Colonic mucosa (tissue), 4 donors: ENCODE measurements around the gene ALDH1B1. TPM values are rescaled to one million over a fixed set of nuclear protein-coding genes. Genes with fewer than 3 reads are reported as not detected.

Source experiments
- DNase-seq: peaks from one replicate; pipeline ENCODE4 v3.0.0-alpha.2; 2020
- H3K27ac ChIP-seq: fragments of 200-600 bp; one replicate; pipeline ENCODE4 v1.8.0; 2021
- H3K27me3 ChIP-seq: fragments of 200-600 bp; one replicate; pipeline ENCODE4 v1.8.0; 2021
- H3K36me3 ChIP-seq: fragments of 200-600 bp; one replicate; pipeline ENCODE4 v1.8.0; 2021
- H3K4me1 ChIP-seq: fragments of 200-600 bp; one replicate; pipeline ENCODE4 v1.8.0; 2021; ENCODE audit warnings: mild to moderate bottlenecking
- H3K4me3 ChIP-seq: fragments of 200-600 bp; one replicate; pipeline ENCODE4 v1.8.0; 2021
- H3K9ac ChIP-seq, 2 donors: one replicate each; pipeline ENCODE4 v1.7.0; 2013; ENCODE audit warnings: control low read depth in 2 of 2, low read depth in 2 of 2, low read length in 2 of 2
- H3K9me3 ChIP-seq: fragments of 200-600 bp; one replicate; pipeline ENCODE4 v1.8.0; 2021
- intact Hi-C: fragments of 100-400 bp; cut with DNase I; formaldehyde crosslinking; loops from one replicate; pipeline ENCODE4 v1.14.1; 2022
- total RNA-seq, 2 donors: library from RNA; stranded (reverse); fragmentation: NEBNext Ultra II Directional in 1 of 2; extraction: Animal tissue kit (Norgen Biotek cat#: 25700) in 1 of 2; gene quantifications; one replicate each; pipeline ENCODE4 v1.2.1, GENCODE V29; 2021
- TF ChIP-seq, protein P1 (sequence below): fragments of 200-600 bp; IDR thresholded peaks from one replicate; pipeline ENCODE4 v1.8.0; 2022; ENCODE audit warnings: antibody characterized with exemption, mild to moderate bottlenecking
- donor health status: healthy.
- donor health status: DM: no; HTN: no; CAD: no.
- donor health status: DM: no; HTN: no; CAD: no.

ALDH1B1 gene
- total RNA-seq, 2 donors from 2014 or later = 58.7 to 89.9 TPM

DNA sequence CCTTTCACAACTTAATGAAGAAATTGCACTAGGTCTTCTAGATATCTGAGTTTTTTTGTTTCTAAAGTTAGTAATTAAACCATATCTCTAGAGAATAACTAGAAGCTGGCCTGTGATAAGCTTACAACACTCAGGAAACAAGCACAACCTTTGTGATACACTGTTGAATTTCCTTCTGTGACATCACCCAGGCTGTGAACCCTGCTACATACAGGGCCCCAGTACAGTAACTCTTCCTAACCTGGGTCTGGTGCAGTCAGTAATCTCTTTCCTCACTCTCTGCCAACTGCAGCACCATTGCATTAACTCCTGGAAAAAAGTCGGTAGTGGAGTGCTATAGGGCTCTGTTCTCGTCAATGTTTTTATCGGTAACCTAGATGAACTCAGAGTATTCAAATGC, 42.4 kb downstream of the ALDH1B1 start:
- Histone ChIP-seq H3K9ac (no peak overlapping the region), H3K27ac (no peak overlapping the region), H3K4me1 (no peaks in the 10 kb centered on the region), H3K36me3 (no peaks in the 10 kb centered on the region), H3K4me3 (no peak overlapping the region), H3K27me3 (no peaks in the 10 kb centered on the region), H3K9me3 (no peaks in the 10 kb centered on the region)
- peak; percentile 18 for DNase-seq
- intact Hi-C loops = no loop called here
- TF ChIP-seq, protein P1, sequence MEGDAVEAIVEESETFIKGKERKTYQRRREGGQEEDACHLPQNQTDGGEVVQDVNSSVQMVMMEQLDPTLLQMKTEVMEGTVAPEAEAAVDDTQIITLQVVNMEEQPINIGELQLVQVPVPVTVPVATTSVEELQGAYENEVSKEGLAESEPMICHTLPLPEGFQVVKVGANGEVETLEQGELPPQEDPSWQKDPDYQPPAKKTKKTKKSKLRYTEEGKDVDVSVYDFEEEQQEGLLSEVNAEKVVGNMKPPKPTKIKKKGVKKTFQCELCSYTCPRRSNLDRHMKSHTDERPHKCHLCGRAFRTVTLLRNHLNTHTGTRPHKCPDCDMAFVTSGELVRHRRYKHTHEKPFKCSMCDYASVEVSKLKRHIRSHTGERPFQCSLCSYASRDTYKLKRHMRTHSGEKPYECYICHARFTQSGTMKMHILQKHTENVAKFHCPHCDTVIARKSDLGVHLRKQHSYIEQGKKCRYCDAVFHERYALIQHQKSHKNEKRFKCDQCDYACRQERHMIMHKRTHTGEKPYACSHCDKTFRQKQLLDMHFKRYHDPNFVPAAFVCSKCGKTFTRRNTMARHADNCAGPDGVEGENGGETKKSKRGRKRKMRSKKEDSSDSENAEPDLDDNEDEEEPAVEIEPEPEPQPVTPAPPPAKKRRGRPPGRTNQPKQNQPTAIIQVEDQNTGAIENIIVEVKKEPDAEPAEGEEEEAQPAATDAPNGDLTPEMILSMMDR = no peak

DNA sequence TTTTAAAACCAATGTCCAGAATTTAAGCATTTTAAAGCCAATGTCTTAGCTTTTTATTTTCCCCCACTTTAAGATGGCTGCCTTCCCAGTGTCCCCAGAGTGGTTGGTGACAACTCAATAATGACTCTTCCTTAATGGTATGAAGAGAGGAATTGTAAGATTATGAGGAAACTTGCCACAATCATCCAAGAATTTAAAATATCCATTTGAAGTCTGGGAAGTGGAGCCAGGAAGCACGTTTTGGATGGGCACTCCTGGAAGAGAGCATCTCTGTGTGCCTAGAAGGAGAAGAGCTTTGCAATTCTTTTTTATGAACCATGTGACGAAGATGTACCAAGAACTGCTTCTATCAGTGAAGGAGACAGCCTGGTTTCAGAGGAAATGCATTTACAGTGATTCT, 43.0 kb downstream of the ALDH1B1 start:
- DNase-seq = peak; percentile 2
- no peak overlapping the region for H3K4me3 ChIP-seq
- TF ChIP-seq, protein P1 = no peak
- H3K9ac ChIP-seq = no peak overlapping the region
- no peak overlapping the region for H3K27ac ChIP-seq
- no peaks in the 10 kb centered on the region for H3K36me3 ChIP-seq
- intact Hi-C loops = no loop called here
- H3K4me1 ChIP-seq = no peaks in the 10 kb centered on the region
- H3K9me3 ChIP-seq = no peaks in the 10 kb centered on the region
- no peaks in the 10 kb centered on the region for H3K27me3 ChIP-seq

DNA sequence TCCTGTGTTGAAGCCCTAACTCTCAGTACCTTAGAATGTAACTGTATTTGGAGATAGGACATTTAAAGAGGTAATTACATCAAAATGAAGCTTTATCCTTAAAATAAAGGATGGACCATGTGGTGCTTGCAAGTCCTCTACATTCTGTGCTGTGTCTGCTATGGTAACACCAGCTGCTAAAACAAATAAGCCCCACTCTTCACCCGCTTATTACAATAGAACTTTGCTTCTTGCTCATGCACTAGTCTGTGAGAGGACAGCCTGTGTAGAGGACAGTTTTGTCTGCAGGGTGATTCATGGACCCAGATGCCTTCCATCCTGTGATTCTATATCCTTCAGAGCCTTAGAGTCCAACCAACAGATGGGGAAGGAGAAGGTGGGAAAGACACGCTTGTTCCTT, 44.2 kb downstream of the ALDH1B1 start:
- H3K4me1 ChIP-seq = no peaks in the 10 kb centered on the region
- intact Hi-C loops = no loop called here
- no peaks in the 10 kb centered on the region for H3K9me3 ChIP-seq
- H3K36me3 ChIP-seq = no peaks in the 10 kb centered on the region
- no peak for DNase-seq
- H3K27ac ChIP-seq = no peak overlapping the region
- no peaks in the 10 kb centered on the region for H3K27me3 ChIP-seq
- H3K4me3 ChIP-seq = no peak overlapping the region
- TF ChIP-seq, protein P1 = no peak
- H3K9ac ChIP-seq = no peak overlapping the region

DNA sequence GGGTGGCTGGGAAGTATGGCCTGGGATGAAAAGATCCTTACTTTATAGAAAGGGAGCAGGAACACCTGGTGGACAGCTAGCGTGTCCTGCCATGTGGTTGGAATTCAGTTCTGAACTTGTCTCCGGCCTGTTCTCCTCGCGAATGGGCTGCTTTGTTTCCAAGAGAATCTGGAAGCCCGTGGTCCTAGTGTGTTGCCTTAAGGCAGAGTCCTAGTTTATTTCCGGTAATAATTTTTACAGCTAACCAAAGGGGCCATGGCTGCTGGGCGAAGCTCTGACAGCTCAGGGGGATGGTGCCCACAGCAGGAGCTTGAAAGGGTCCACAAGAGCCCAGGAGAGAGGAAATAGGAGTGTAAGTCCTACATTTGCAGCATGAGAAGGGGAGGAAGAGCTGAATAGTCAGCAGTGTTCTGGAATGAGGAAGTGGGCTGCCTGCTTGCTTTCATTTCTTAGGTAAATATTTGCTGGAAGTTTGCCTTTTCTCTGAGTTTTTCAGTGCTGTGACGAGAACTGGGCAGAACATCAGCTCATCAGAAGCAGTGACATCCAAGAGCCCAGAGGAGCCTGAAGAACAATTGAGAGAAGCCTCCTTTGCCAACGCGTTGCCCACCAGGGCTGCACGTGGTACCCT, 44.8 kb downstream of the ALDH1B1 start:
- TF ChIP-seq, protein P1 = no peak
- Histone ChIP-seq H3K4me3 (no peak overlapping the region), H3K36me3 (no peaks in the 10 kb centered on the region), H3K27ac (no peak overlapping the region), H3K9ac (no peak overlapping the region), H3K4me1 (no peaks in the 10 kb centered on the region), H3K9me3 (no peaks in the 10 kb centered on the region), H3K27me3 (no peaks in the 10 kb centered on the region)
- peak; percentile 36 for DNase-seq
- intact Hi-C loops = no loop called here

DNA sequence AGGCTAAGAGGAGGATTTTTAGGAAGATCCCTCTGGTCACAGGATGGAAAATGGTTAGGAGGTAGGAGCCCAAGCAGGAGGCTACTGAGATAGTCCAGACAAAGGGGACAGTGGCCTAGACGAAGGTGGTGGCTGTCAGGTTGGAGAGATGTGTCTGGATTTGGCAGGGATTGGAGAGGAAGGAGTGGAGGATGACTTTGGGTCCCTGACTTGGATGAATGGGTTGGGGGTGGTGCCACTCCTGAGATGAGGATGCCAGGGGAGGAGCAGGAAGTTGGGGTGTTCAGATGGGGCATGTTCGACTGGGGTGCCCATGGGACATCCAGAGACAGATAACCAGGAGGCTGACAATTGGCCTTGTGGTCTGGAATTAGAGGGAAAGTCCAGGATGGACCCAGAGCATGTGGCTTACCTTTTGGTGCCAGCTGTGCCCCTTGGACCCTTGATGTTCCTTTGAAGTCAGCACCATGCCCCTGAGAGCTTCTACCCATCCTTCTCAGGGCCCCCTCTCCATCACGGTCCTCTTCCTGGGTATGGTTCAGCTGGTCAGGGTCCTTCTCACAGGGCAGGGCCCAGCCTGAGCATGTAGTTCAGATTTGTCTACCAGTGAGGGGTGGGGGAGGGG, 46.9 kb downstream of the ALDH1B1 start:
- no peaks in the 10 kb centered on the region for H3K9me3 ChIP-seq
- DNase-seq = no peak
- no peaks in the 10 kb centered on the region for H3K4me1 ChIP-seq
- no peak overlapping the region for H3K9ac ChIP-seq
- no peak overlapping the region for H3K4me3 ChIP-seq
- TF ChIP-seq, protein P1 = no peak
- H3K27me3 ChIP-seq = no peaks in the 10 kb centered on the region
- intact Hi-C loops = no loop called here
- H3K27ac ChIP-seq = no peak overlapping the region
- no peaks in the 10 kb centered on the region for H3K36me3 ChIP-seq
